Heart left ventricle (tissue), 16 donors: ENCODE measurements around the gene CBFA2T3. TPM values are rescaled to one million over a fixed set of nuclear protein-coding genes. Genes with fewer than 3 reads are reported as not detected.
A peak's percentile ranks its signal among the peaks of the same experiment; 100 is the strongest.

Experiments used
- ATAC-seq, 4 donors: fragments of 200-7000 bp; cut with Tn5 transposase; one replicate each; pipeline ENCODE4 v1.9.1; 2020 to 2022; ENCODE audit warnings: moderate library complexity in 4 of 4, mild to moderate bottlenecking in 3 of 4, moderate number of reproducible peaks in 1 of 4
- DNase-seq, 5 donors: peaks; one replicate each; pipeline ENCODE4 v3.0.0-alpha.2; 2020
- H3K27ac ChIP-seq, 12 donors: fragments of 200-600 bp; sonication (generic) in 4 of 12; one replicate each; pipeline versions ENCODE4 v1.5.0 to v1.8.0; 2016 to 2022; ENCODE audit warnings: mild to moderate bottlenecking in 2 of 12
- H3K27me3 ChIP-seq, 9 donors: fragments of 200-600 bp; sonication (generic) in 2 of 9; one replicate each; pipeline versions ENCODE4 v1.5.1 to v1.8.0; 2016 to 2022; ENCODE audit warnings: mild to moderate bottlenecking in 3 of 9
- H3K36me3 ChIP-seq, 9 donors: fragments of 200-600 bp; sonication (generic) in 2 of 9; one replicate each; pipeline versions ENCODE4 v1.5.0 to v1.8.0; 2018 to 2022; ENCODE audit warnings: mild to moderate bottlenecking in 2 of 9
- H3K4me1 ChIP-seq, 12 donors: fragments of 200-600 bp; sonication (generic) in 4 of 12; one replicate each; pipeline versions ENCODE4 v1.5.0 to v1.8.0; 2016 to 2022; ENCODE audit warnings: mild to moderate bottlenecking in 3 of 12
- H3K4me3 ChIP-seq, 12 donors: fragments of 200-600 bp; sonication (generic) in 4 of 12; one replicate each; pipeline versions ENCODE4 v1.5.0 to v1.8.0; 2017 to 2022; ENCODE audit warnings: mild to moderate bottlenecking in 9 of 12, moderate library complexity in 4 of 12
- H3K9me3 ChIP-seq, 12 donors: fragments of 200-600 bp; sonication (generic) in 4 of 12; one replicate each; pipeline versions ENCODE4 v1.5.0 to v1.8.0; 2016 to 2022; ENCODE audit warnings: mild to moderate bottlenecking in 1 of 12
- POLR2A ChIP-seq, 2 donors: fragments of 450-650 bp; IDR thresholded peaks; one replicate each; pipeline ENCODE4 v1.6.1; 2017; ENCODE audit warnings: antibody characterized with exemption in 2 of 2, mild to moderate bottlenecking in 2 of 2, moderate library complexity in 2 of 2
- WGBS, 4 donors: extraction: QIAGEN DNeasy Blood & Tissue Kit in 2 of 4; methylation state at CpG; one replicate each; pipeline versions ENCODE4 v1.1.5 to v1.1.7; 2013 to 2018; 5-methylcytosine and 5-hydroxymethylcytosine counted together
- intact Hi-C, 10 donors: fragments of 100-400 bp; cut with DNase I; formaldehyde crosslinking; loops; one replicate each; pipeline versions ENCODE4 v1.11.1 to v1.14.2; 2022
- polyA plus RNA-seq, 2 donors: library from polyadenylated mRNA; stranded (reverse); fragments of 200-250 nt; gene quantifications; one replicate each; pipeline ENCODE4 v1.2.3, GENCODE V29; 2013
- total RNA-seq, 9 donors: library from RNA; depleted of rRNA in 2 of 9; stranded (reverse); fragments of >200 nt in 2 of 9; fragmentation: NEBNext Ultra II Directional in 3 of 9; extraction: Animal tissue kit (Norgen Biotek cat#: 25700) in 3 of 9; gene quantifications; one replicate each; pipeline versions ENCODE4 v1.1.0 to v1.2.4, GENCODE V29; 2016 to 2023
- TF ChIP-seq, protein P1 (sequence below), 12 donors: fragments of 200-600 bp; sonication (generic) in 4 of 12; IDR thresholded peaks; one replicate each; pipeline versions ENCODE4 v1.5.0 to v1.8.0; 2018 to 2022; ENCODE audit warnings: antibody characterized with exemption in 12 of 12, mild to moderate bottlenecking in 5 of 12
- donor health status: ischemic (EF 13 %, LVEDD 7.1; RV severe dilation, severe dysfunction).
- donor health status: healthy with polysubstance abuse.
- donor health status: DM: no; HTN: yes; CAD: no.
- donor health status: DM: no; HTN: no; CAD: no.
- donor health status: ischemic (EF 25% LVEDD 6.9; RV normal size, moderate dysfunction).
- donor health status: ischemic (EF 25% LVEDD 5.7; RV mildly dilated, moderate dysfunction).
- donor health status: healthy.
- donor health status: DM: yes; HTN: yes; CAD: no.
- donor health status: ischemic (EF 35%, LVEDD 5.7; RV mildly dilated, moderate dysfunction).
- donor health status: nonischemic (EF 11% LVEDD 7.7; RV severe dilation, severe dysfunction).
- donor health status: DM: yes; HTN: yes; CAD: no.
- donor health status: PGD.
- donor health status: ischemic (EF 29% LVEDD 5.4; RV normal size, mild dysfunction).
- donor health status: nonischemic (EF 23%, LVEDD 6.1; RV moderate dilation, normal function).

The CBFA2T3 gene
- total and polyA plus RNA-seq, 11 donors, result 5.0 to 12.0 (median 5.8) TPM

- Histone ChIP-seq H3K4me1 (no peaks in the 10 kb centered on the region), H3K27ac (no peak overlapping the region), H3K9me3 (peaks cover 0 to 18% (median 12%) of the 10 kb centered on the region in 12 donors), H3K27me3 (peaks cover 0 to 54% (median 8%) of the 10 kb centered on the region in 9 donors), H3K4me3 (no peak overlapping the region), H3K36me3 (no peaks in the 10 kb centered on the region)
- DNase-seq (peak in 2 of 5 donors; percentile 8 to 12), ATAC-seq (no peak)
- intact Hi-C loops, result no loop called here
- TF ChIP-seq, protein P1, sequence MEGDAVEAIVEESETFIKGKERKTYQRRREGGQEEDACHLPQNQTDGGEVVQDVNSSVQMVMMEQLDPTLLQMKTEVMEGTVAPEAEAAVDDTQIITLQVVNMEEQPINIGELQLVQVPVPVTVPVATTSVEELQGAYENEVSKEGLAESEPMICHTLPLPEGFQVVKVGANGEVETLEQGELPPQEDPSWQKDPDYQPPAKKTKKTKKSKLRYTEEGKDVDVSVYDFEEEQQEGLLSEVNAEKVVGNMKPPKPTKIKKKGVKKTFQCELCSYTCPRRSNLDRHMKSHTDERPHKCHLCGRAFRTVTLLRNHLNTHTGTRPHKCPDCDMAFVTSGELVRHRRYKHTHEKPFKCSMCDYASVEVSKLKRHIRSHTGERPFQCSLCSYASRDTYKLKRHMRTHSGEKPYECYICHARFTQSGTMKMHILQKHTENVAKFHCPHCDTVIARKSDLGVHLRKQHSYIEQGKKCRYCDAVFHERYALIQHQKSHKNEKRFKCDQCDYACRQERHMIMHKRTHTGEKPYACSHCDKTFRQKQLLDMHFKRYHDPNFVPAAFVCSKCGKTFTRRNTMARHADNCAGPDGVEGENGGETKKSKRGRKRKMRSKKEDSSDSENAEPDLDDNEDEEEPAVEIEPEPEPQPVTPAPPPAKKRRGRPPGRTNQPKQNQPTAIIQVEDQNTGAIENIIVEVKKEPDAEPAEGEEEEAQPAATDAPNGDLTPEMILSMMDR (IDR thresholded peaks at IDR 0.05), result no peak
- no peak for TF ChIP-seq POLR2A (IDR thresholded peaks at IDR 0.05)
- WGBS, 4 donors, result 85 to 89% (median 87%) methylated on average over 10 to 11 of the region's 11 CpGs
Measured at GRCh38 chr16:89024546-89025060, 47.6 kb upstream of the CBFA2T3 start.

- H3K4me1 ChIP-seq, result no peaks in the 10 kb centered on the region
- peak in 2 of 5 donors; percentile 9 to 47 for DNase-seq
- no peak overlapping the region for H3K4me3 ChIP-seq
- WGBS, 4 donors, result 70 to 80% (median 76%) methylated on average over 16 to 23 of the region's 23 CpGs
- H3K27ac ChIP-seq, result no peak overlapping the region
- ATAC-seq, result no peak
- H3K9me3 ChIP-seq, result peaks cover 0 to 18% (median 12%) of the 10 kb centered on the region in 12 donors
- no peaks in the 10 kb centered on the region for H3K36me3 ChIP-seq
- intact Hi-C loops, result no loop called here
- TF ChIP-seq, protein P1 (IDR thresholded peaks at IDR 0.05), result no peak
- no peak for TF ChIP-seq POLR2A (IDR thresholded peaks at IDR 0.05)
- peaks cover 0 to 61% (median 9%) of the 10 kb centered on the region in 9 donors for H3K27me3 ChIP-seq
Measured at GRCh38 chr16:89023621-89024511, 46.9 kb upstream of the CBFA2T3 start.

GRCh38 chr16:89023151-89023551 is 46.1 kb upstream of the CBFA2T3 start:
- TF ChIP-seq POLR2A (IDR thresholded peaks at IDR 0.05), result no peak
- TF ChIP-seq, protein P1 (IDR thresholded peaks at IDR 0.05), result no peak
- Histone ChIP-seq H3K36me3 (no peaks in the 10 kb centered on the region), H3K4me3 (no peak overlapping the region), H3K4me1 (no peaks in the 10 kb centered on the region), H3K27me3 (peaks cover 0 to 63% (median 11%) of the 10 kb centered on the region in 9 donors), H3K27ac (no peak overlapping the region), H3K9me3 (peaks cover 0 to 18% (median 12%) of the 10 kb centered on the region in 12 donors)
- ATAC-seq (peak in 1 of 4 donors; percentile 31), DNase-seq (peak in 1 of 5 donors; percentile 32)
- WGBS, 4 donors, result 87 to 91% (median 89%) methylated on average over 10 of the region's 10 CpGs
- intact Hi-C loops, result no loop called here
